NCI-H2227 (cell line): Measurements from ENCODE around the gene COX20.

Experiments
- DNase-seq: peaks from one replicate; lab custom pipeline; 2025; ENCODE audit not compliant: unreplicated experiment; lab: John Stamatoyannopoulos, UW

The COX20 gene

GRCh38 chr1:244850896-244851295 lies 15.4 kb downstream of the COX20 start:
- no peak for DNase-seq

DNA sequence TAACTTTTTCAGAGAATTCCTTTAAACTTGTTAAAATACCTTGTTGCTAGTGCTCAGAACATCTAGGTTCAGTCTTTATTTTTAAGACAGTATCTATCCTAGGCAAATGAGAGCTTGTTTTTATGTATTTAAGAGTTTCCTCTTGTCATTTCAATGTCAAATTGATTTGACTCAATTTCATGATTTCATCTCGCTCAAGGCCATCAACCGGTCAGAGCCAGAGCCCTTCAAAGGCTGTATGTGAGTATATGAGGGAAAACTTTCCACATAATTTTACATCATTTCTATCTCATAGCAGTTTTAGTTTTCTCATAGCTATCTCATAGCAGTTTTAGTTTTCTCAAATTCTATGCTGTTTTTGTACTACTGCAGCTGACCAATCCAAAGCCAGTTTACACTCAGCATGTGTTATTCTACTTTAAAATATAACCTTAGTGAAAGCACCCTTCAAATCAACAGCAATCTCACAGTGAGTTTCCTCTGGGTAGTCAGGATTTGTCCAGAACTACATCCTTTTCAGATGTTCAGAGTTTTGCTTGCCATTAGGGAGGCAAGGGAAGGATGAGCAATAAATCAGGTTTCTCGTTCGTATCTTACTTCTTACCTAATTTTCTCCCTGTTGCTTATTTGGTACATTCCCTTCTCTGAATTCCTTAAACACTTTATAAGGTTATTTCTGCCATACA lies 16.2 kb downstream of the COX20 start:
- DNase-seq: no peak

- DNase-seq: no peak
Observed at GRCh38 chr1:244852694-244853093, 17.2 kb downstream of the COX20 start.

DNA sequence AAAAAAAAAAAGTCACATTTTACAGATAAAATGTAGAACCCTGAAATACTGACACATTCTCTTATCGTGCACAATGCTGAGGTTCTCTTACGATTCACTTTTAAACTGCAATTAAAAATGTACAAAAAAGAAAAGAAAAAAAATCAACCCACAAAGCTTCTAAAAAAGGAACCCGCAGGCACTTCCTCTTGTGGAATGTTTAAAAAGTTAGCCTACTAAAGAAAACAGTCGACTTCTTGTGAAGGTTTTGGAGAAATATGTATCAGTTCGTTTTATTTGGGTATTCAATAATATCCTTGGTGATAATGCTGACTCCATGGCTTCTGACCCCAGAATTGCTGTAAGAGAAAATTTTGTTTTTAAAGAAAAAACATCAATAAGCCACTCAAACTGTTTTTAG lies 18.7 kb downstream of the COX20 start:
- no peak for DNase-seq

DNA sequence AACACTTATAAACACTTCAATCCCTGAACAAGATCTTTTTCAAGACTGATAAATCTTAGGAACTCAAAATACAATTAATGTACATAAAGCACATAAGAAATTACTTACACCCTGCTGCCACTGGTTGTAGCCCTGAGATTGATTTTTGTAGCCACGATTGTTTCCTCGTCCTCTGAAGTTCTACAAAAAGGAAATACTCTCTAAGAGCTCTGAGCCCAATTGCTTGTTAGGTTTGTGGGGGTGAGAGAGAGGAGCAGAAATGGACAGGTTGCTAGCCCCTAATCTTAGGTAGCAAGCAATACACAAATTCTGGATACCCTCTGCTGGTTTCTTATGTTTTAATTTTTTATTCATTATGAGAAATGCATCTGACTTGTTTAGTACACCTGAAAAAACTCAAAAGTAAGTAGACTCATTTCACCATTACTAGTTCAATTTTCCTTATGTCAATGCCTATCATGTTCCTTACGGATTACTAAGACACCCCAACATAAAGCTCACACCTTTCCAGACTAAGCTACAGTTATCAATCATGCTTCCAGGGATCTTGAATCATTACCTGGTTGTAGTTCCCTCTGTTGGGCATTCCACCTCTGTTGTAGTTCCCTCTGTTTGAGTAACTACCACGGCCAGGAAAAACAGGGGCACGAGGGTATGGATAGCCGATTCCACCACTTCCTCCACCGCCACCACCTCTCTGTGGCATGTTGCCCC lies 19.6 kb downstream of the COX20 start:
- DNase-seq: no peak

DNA sequence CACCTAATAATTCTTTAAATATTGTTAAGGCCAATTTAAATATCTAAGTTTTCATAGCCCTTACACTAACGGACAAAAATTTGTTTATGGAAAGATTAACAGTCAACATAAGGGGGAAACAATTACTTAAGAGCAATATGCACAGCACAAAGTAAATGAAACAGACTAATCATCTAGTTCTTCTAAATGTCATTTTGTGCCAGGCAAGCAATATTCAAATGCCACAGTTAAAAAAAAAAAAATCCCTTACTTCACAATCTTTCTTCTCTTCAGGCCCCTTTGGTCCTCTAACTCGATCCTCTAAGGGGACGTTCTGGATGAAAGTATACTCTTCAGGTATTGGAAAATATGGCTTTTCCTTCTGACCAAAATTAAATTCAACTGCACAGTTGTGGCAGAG lies 22.3 kb downstream of the COX20 start:
- no peak for DNase-seq

DNA sequence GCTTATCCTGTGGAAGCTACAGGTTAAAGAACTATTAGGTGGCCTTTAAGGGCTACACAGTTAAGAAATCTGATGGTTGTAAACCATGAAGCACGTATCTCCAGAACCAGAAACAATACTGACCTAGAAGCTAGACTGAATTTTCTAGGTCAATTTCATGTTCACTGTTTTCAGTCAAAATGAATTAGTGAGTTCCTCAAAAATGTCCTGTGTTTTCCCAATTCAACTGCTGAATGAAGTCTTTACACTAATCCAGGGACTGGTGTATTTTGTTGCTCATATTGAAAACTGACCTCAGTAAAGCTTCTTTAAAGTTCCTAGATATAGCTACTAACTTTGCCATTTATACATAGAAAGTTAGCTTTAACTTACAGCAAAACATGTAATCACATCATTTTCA lies 22.9 kb downstream of the COX20 start:
- no peak for DNase-seq

- no peak for DNase-seq
Observed at GRCh38 chr1:244860078-244860477, 24.6 kb downstream of the COX20 start.

DNA sequence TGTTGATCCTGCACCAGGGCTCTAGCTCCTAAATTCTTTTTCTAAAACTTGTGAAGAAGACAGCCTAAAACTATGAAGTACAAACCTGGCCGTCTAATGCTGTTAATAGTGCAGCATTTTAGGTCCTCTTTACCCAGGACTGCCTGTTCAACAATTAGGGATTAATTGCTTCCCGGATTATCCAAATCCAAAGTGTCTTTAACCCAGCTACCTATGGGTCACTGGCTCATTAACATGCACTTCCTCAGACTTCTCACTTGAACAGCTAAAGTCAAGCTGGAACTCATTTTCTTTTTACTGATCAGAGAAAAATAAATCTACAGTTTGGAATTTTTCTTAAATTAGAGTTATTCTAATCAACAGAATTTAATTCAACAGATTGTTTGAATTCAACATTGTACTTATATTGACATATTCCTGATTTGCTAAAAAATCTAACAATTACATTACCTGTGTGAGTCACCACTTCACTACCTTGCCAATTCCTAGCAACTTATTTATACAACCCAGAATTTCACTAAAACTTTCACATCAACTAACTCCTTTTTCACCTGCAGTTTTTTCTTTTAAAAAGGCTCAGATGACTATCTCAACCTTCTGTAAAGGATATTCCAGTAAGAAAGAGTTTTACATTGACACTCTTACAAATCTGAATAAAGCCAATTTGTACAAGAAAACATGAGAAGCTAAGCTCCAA lies 25.6 kb downstream of the COX20 start:
- no peak for DNase-seq

GRCh38 chr1:244861683-244862082 lies 26.2 kb downstream of the COX20 start:
- DNase-seq: peak; percentile 25

- peak; percentile 40 for DNase-seq
Observed at GRCh38 chr1:244862354-244862698, 26.9 kb downstream of the COX20 start.

- DNase-seq: peak; percentile 98
Observed at GRCh38 chr1:244862699-244863490, 27.4 kb downstream of the COX20 start.

DNA sequence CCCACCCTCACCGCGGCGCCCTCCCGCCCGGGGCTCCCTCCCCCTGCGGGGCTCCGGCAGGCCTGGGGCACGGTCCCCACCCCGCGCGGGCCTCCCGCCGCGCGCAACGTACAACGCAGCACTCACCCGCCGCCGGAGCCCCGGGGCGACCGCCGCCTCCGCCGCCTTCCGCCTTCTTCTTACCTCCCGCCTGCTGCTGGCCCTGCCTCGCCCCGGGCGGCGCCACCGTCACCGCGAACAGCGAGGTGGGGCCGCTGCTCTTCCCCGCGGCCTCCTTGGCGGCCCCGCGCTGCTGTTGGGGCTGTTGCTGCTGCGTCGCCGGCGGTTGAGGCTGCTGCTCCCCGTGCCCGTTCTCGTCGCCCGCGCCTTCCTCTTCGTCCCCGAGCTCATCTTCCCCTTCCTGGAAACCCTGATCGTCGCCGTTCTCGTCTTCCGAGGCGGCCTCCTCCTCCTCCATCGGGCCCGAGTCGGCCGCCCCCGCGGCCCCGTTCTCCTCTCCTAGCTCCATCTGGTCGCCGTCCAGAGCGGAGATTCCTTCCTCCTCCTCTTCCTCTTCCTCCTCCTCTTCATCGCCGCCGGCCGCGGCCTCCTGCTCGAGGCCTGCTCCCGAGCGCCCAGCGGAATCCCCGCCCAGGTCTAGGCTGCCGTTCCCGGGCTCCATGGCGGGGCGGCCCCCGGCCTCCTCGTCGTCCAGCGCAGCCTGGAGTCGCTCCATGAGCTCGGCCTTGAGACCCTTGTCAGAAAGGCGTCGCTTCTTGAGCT lies 28.2 kb downstream of the COX20 start:
- no peak for DNase-seq

GRCh38 chr1:244864253-244865027 lies 29.0 kb downstream of the COX20 start, which contains the start of gene HNRNPU:
Gene HNRNPU, minus strand, starts transcription at chr1:244864543. Its CDS starts 236 bp downstream, at chr1:244864307.
- peak; percentile 99 for DNase-seq

GRCh38 chr1:244865028-244865371 lies 29.5 kb downstream of the COX20 start:
- peak; percentile 70 for DNase-seq

- no peak for DNase-seq
Observed at GRCh38 chr1:244865820-244866219, 30.4 kb downstream of the COX20 start.

DNA sequence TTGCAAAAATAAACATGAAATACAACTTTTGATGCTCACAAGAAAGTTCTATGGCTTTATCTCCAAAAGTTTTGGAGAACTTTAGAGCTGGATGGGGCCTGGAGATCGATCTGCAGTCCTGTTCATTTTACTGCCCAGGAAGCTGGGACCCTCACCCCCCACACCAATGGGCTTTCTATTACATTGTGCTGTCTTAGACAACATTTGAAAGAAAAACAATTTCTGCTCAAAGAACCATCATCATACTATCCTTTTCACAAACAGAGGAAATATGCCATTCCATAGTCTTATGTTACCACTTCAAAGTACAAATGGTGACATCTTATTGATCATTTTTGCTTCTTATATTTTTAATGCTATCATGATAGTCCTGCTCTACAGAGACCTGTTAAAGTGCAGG lies 30.9 kb downstream of the COX20 start:
- DNase-seq: no peak

- no peak for DNase-seq
Observed at GRCh38 chr1:244868484-244869363, 33.3 kb downstream of the COX20 start.

GRCh38 chr1:244869364-244869827 lies 33.9 kb downstream of the COX20 start:
- no peak for DNase-seq
